Activated CD8-positive, alpha-beta memory T cell treated with anti-CD3 and anti-CD28 coated beads, Interleukin-2, amount 50 U/mL, for 24 hours (primary cell): Measurements from ENCODE around the gene FOXA2.

Source experiments
- DNase-seq: peaks from one replicate; pipeline ENCODE4 v3.0.0-alpha.2; 2020; ENCODE audit errors: extremely low read depth

The FOXA2 gene

GRCh38 chr20:22536956-22537756 is 47.2 kb downstream of the FOXA2 start:
- no peak for DNase-seq

GRCh38 chr20:22536141-22536828 is 48.1 kb downstream of the FOXA2 start:
- no peak for DNase-seq

GRCh38 chr20:22535483-22535882 is 48.9 kb downstream of the FOXA2 start:
- no peak for DNase-seq

GRCh38 chr20:22533823-22534751 is 50.3 kb downstream of the FOXA2 start:
- DNase-seq = no peak

GRCh38 chr20:22532598-22532997 is 51.8 kb downstream of the FOXA2 start:
- no peak for DNase-seq

- DNase-seq = no peak
These were observed 52.6 kb downstream of the FOXA2 start for GRCh38 chr20:22531756-22532155.

GRCh38 chr20:22531056-22531615 is 53.2 kb downstream of the FOXA2 start:
- DNase-seq = no peak
